Endothelial cell of umbilical vein (primary cell): ENCODE data around the gene RAPGEF3. TPM values are rescaled to one million over a fixed set of nuclear protein-coding genes. Genes with fewer than 3 reads are reported as not detected.

Experiments
- BruUV-seq: library from RNA; stranded (reverse); fragments of 400-500 nt; replicated peaks from 2 replicates; lab custom pipeline; 2021; lab: Mats Ljungman, UMichigan
- CTCF ChIA-PET: fragments of 300-600, 350-600 bp; sonication (Branson Sonifier 250); formaldehyde crosslinking; loops from one replicate; lab custom pipeline; 2021; ENCODE audit warnings: antibody characterized with exemption, inconsistent platforms; lab: Charles Lee
- POLR2A ChIA-PET: fragments of 300-600, 350-600 bp; sonication (Branson Sonifier 250); formaldehyde crosslinking; loops from one replicate; lab custom pipeline; 2021; ENCODE audit warnings: antibody characterized with exemption, inconsistent platforms; lab: Charles Lee
- DNase-seq: peaks from one replicate; pipeline ENCODE4 v3.0.0-alpha.2; 2011; ENCODE audit warnings: low read depth, low spot score
- FAIRE-seq: peaks from 2 replicates; lab custom pipeline; 2011; peaks lifted over from hg19 to GRCh38; lab: Jason Lieb, UNC
- H2AFZ ChIP-seq: 2 replicates; pipeline ENCODE4 v1.6.0; 2012; ENCODE audit warnings: low read depth, low read length, control low read depth, inconsistent platforms
- H3K27ac ChIP-seq: 2 replicates; pipeline ENCODE4 v1.5.1; 2011; ENCODE audit warnings: low read depth, mild to moderate bottlenecking, control low read depth, low read length, moderate library complexity; ENCODE audit not compliant: insufficient read depth
- H3K27me3 ChIP-seq, 2 experiments: 2 replicates each; pipeline versions ENCODE4 v1.6.0 to v1.6.1; 2011; ENCODE audit warnings: low read length in 2 of 2, mixed read lengths in 1 of 2; ENCODE audit not compliant: control insufficient read depth in 2 of 2, insufficient read depth in 2 of 2
- H3K36me3 ChIP-seq, 2 experiments: 2 replicates in 1 of 2; 3 replicates in 1 of 2; pipeline ENCODE4 v1.5.1; 2011; ENCODE audit warnings: low read length in 2 of 2, mild to moderate bottlenecking in 1 of 2, moderate library complexity in 1 of 2; ENCODE audit not compliant: control insufficient read depth in 2 of 2, insufficient read depth in 2 of 2; ENCODE audit errors: extremely low read depth in 1 of 2
- H3K4me1 ChIP-seq: 3 replicates; pipeline ENCODE4 v1.5.1; 2011; ENCODE audit warnings: mild to moderate bottlenecking, low read length; ENCODE audit not compliant: control insufficient read depth, insufficient read depth; ENCODE audit errors: extremely low read depth
- H3K4me2 ChIP-seq: 2 replicates; pipeline ENCODE4 v1.6.1; 2011; ENCODE audit warnings: low read length, control low read depth, mixed read lengths; ENCODE audit not compliant: insufficient read depth
- H3K4me3 ChIP-seq, 3 experiments: fragments of 200-600 bp in 1 of 3; sonication (generic), shearing (Covaris generic) in 1 of 3; replicated peaks in 1 of 3; 2 replicates each; pipeline ENCODE4 v1.5.1; 2011 to 2016; ENCODE audit warnings: control low read depth in 3 of 3, low read length in 3 of 3, mild to moderate bottlenecking in 2 of 3, inconsistent platforms in 1 of 3, low read depth in 1 of 3, moderate library complexity in 1 of 3; ENCODE audit not compliant: insufficient read depth in 1 of 3
- H3K79me2 ChIP-seq: 2 replicates; pipeline ENCODE4 v1.6.0; 2012; ENCODE audit warnings: low read length, inconsistent platforms; ENCODE audit not compliant: control insufficient read depth, insufficient read depth
- H3K9ac ChIP-seq: replicated peaks from 2 replicates; pipeline ENCODE3; 2011; ENCODE audit warnings: low read length, control low read depth; ENCODE audit not compliant: insufficient read depth; ENCODE audit errors: extremely low read depth
- H3K9me1 ChIP-seq: replicated peaks from 3 replicates; pipeline ENCODE4 v1.6.0; 2011; ENCODE audit warnings: mild to moderate bottlenecking, low read length; ENCODE audit not compliant: control insufficient read depth, insufficient read depth; ENCODE audit errors: extremely low read depth
- H3K9me3 ChIP-seq: replicated peaks from 2 replicates; pipeline ENCODE4 v1.5.1; 2012; ENCODE audit warnings: low read length, inconsistent platforms; ENCODE audit not compliant: control insufficient read depth, insufficient read depth
- H4K20me1 ChIP-seq: replicated peaks from 2 replicates; pipeline ENCODE3; 2011; ENCODE audit warnings: mild to moderate bottlenecking, low read length; ENCODE audit not compliant: control insufficient read depth, insufficient read depth; ENCODE audit errors: extremely low read depth
- EZH2 ChIP-seq: IDR thresholded peaks from 2 replicates; pipeline ENCODE4 v1.6.1; 2012; ENCODE audit warnings: borderline replicate concordance, low read depth, mild to moderate bottlenecking, moderate library complexity, low read length, inconsistent platforms; ENCODE audit not compliant: severe bottlenecking
- FOS ChIP-seq: IDR thresholded peaks from 2 replicates; pipeline ENCODE4 v1.6.1; 2011; ENCODE audit warnings: mild to moderate bottlenecking, low read length, moderate library complexity, borderline replicate concordance; ENCODE audit not compliant: insufficient read depth
- GATA2 ChIP-seq: IDR thresholded peaks from 2 replicates; pipeline ENCODE4 v1.7.0; 2011; ENCODE audit warnings: low read depth, mild to moderate bottlenecking, moderate library complexity, mixed read lengths, low read length; ENCODE audit not compliant: insufficient read length, insufficient read depth
- JUN ChIP-seq: IDR thresholded peaks from 2 replicates; pipeline ENCODE4 v1.6.1; 2011; ENCODE audit warnings: borderline replicate concordance, low read depth; ENCODE audit not compliant: insufficient read length, insufficient read depth
- MAX ChIP-seq: IDR thresholded peaks from 2 replicates; pipeline ENCODE4 v1.6.1; 2011; ENCODE audit not compliant: insufficient read depth, insufficient read length
- MYC ChIP-seq: IDR thresholded peaks from one replicate; pipeline ENCODE4 v1.6.1; 2011; ENCODE audit warnings: mild to moderate bottlenecking, low read depth, low read length
- POLR2A ChIP-seq: IDR thresholded peaks from 2 replicates; pipeline ENCODE4 v1.6.1; 2012; ENCODE audit warnings: low read depth, mild to moderate bottlenecking, control low read depth, low read length
- POLR2AphosphoS5 ChIP-seq: IDR thresholded peaks from 2 replicates; pipeline ENCODE4 v1.6.1; 2012; ENCODE audit warnings: low read depth, mild to moderate bottlenecking, control low read depth, low read length, moderate library complexity; ENCODE audit not compliant: insufficient read depth
- dilution Hi-C: fragments of 300-500 bp; cut with MboI; formaldehyde crosslinking; loops from one replicate; pipeline ENCODE4 v1.15.0; 2019; ENCODE audit warnings: low sequenced_read_pairs; ENCODE audit not compliant: extremely low pct_ligation_motif_present
- intact Hi-C: fragments of 100-400 bp; cut with micrococcal nuclease; formaldehyde crosslinking; loops from one replicate; pipeline ENCODE4 v1.10.0; 2022
- polyA plus RNA-seq, 4 experiments: library from polyadenylated mRNA; depleted of rRNA in 3 of 4; stranded (reverse) in 3 of 4; unstranded in 1 of 4; fragments of >200 nt; gene quantifications; 2 replicates each; pipeline versions ENCODE4 v1.2.1 to v1.2.3, GENCODE V29; 2011 to 2012; ENCODE audit warnings: missing spikeins in 1 of 4
- total RNA-seq: library from RNA; stranded (reverse); gene quantifications from 2 replicates; pipeline ENCODE4 v1.2.3, GENCODE V29; 2021
- TF ChIP-seq, protein P1 (sequence below), 2 donors: IDR thresholded peaks; 1 replicate in 1 of 2; 2 replicates in 1 of 2; pipeline ENCODE4 v1.5.1; 2011; ENCODE audit warnings: low read length in 2 of 2, mild to moderate bottlenecking in 2 of 2, moderate library complexity in 2 of 2, control low read depth in 1 of 2, inconsistent platforms in 1 of 2, low read depth in 1 of 2; ENCODE audit not compliant: insufficient read depth in 1 of 2; ENCODE audit errors: extremely low read depth in 1 of 2

The RAPGEF3 gene
- total and polyA plus RNA-seq, 2 donors (not counting 3 experiments of a cell fraction or from before 2014, with no cell fraction given) = 34.5 to 55.1 TPM

DNA sequence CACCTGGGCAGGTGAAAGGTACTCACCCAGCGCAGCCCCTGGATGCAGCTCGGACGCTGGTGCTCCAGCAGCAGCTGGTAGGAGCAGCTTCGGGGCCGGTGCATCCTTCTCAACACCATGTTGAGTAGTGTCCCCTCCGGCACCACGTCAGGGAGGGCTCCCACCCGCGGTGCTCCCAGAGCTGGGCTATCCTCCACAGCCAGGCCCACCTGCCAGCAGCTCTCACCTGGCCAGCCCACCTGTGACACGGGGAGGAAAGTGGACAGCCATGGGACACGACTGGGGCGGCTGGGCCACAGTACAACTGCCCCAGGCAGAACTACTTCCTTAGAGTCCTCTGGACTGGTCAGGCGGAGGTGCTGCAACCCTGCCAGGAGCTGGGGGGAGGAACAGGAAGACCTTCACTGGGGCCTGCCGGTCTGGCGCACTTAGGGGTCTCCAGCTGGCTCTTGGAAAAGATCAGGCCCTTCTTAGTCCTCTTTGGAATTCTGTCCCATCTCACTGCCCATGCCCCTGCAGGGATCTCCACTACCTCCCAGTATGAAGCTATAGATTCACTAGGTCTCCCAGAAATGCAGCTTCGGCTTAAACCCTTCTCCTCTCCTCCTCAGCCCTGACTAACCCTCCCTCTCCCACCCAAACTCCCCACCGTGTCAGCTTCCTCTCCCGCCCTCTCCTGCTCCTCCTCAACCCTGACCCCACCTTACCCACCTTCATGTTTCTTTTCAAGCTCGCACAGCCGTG, 668 bp downstream of the RAPGEF3 start:
- Histone ChIP-seq H3K36me3 (no peaks in the 10 kb centered on the region), H3K9me3 (no peaks in the 10 kb centered on the region), H3K4me1 (peaks cover 62% of the 10 kb centered on the region), H3K27me3 (no peaks in the 10 kb centered on the region), H3K27ac (peak overlapping the region; percentile 95), H2AFZ (no peak overlapping the region), H4K20me1 (no peaks in the 10 kb centered on the region), H3K4me3 (peak overlapping the region; percentile 50 to 71 (median 62)), H3K9ac (peak overlapping the region; percentile 85), H3K4me2 (peak overlapping the region; percentile 52), H3K9me1 (no peaks in the 10 kb centered on the region), H3K79me2 (peaks cover 32% of the 10 kb centered on the region)
- ChIA-PET CTCF (interaction anchor here (0.6 to 8.4 kb wide), 18 partner anchors 10 to 191 kb away, joined by 3 to 191 read pairs (median 6); partner anchors contain the start of genes RPAP3 and SLC48A1), POLR2A (interaction anchor here (1.4 to 1.6 kb wide), 3 partner anchors 15 to 63 kb away, joined by 3 to 11 read pairs (median 8); no protein-coding TSS in a partner anchor)
- no TSS peak for BruUV-seq
- intact Hi-C loops = loop anchor here (1.0 to 5.0 kb wide), 3 partner anchors 15 to 959 kb away; partner anchors contain the start of genes CCNT1 and SLC48A1
- TF ChIP-seq JUN = no peak
- TF ChIP-seq POLR2AphosphoS5 = peak; percentile 35
- peak; percentile 39 for TF ChIP-seq POLR2A
- dilution Hi-C loops = no loop called here
- FAIRE-seq (no peak), DNase-seq (peak; percentile 65)

DNA sequence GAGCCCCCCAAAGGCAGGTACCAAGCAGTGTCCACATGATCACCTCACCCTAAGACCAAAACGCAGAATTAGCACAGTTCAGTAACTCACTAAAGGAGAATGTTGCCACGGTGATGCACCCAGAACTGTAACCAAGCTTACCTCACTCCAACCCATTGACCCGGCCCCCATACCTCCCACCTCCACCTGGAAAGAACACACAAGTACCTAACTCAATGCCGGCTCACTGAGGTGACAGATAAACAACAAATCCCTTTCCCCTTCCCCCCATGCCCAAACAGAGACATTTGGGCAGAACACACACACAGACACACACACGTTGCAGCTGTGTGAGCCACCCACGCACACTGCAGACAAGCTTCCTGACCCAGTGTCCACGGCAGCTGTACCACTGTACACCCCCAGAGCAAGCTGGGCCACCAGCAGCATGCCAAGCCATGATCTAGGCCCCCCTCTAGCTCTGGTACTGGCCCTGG, 1.3 kb downstream of the RAPGEF3 start:
- intact Hi-C loops = loop anchor here (5.0 kb wide), 1 partner anchor 960 kb away; the partner anchor contains the start of gene CCNT1
- dilution Hi-C loops = no loop called here
- no peak overlapping the region for H2AFZ ChIP-seq
- peak overlapping the region; percentile 50 to 71 (median 62) for H3K4me3 ChIP-seq
- H3K79me2 ChIP-seq = peaks cover 32% of the 10 kb centered on the region
- no peaks in the 10 kb centered on the region for H4K20me1 ChIP-seq
- no TSS peak for BruUV-seq
- no peak overlapping the region for H3K9ac ChIP-seq
- no peaks in the 10 kb centered on the region for H3K27me3 ChIP-seq
- H3K4me1 ChIP-seq = peaks cover 67% of the 10 kb centered on the region
- no peaks in the 10 kb centered on the region for H3K9me3 ChIP-seq
- ChIA-PET CTCF (interaction anchor here (1.1 to 8.4 kb wide), 9 partner anchors 11 to 192 kb away, joined by 3 to 191 read pairs (median 23); partner anchors contain the start of gene SLC48A1), POLR2A (interaction anchor here (0.7 to 1.6 kb wide), 3 partner anchors 14 to 63 kb away, joined by 3 to 8 read pairs (median 3); no protein-coding TSS in a partner anchor)
- DNase-seq = no peak
- no peak overlapping the region for H3K27ac ChIP-seq
- TF ChIP-seq JUN (no peak), MAX (no peak), POLR2AphosphoS5 (no peak), EZH2 (no peak), POLR2A (no peak), FOS (no peak), MYC (no peak), GATA2 (no peak)
- TF ChIP-seq, protein P1, sequence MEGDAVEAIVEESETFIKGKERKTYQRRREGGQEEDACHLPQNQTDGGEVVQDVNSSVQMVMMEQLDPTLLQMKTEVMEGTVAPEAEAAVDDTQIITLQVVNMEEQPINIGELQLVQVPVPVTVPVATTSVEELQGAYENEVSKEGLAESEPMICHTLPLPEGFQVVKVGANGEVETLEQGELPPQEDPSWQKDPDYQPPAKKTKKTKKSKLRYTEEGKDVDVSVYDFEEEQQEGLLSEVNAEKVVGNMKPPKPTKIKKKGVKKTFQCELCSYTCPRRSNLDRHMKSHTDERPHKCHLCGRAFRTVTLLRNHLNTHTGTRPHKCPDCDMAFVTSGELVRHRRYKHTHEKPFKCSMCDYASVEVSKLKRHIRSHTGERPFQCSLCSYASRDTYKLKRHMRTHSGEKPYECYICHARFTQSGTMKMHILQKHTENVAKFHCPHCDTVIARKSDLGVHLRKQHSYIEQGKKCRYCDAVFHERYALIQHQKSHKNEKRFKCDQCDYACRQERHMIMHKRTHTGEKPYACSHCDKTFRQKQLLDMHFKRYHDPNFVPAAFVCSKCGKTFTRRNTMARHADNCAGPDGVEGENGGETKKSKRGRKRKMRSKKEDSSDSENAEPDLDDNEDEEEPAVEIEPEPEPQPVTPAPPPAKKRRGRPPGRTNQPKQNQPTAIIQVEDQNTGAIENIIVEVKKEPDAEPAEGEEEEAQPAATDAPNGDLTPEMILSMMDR (IDR thresholded peaks at IDR 0.05; ENCODE audit: extremely low read depth in 1 of 2, insufficient read depth in 1 of 2, low read depth in 1 of 2, low read length in 2 of 2) = no peak
- no peaks in the 10 kb centered on the region for H3K36me3 ChIP-seq
- peak; percentile 42 for FAIRE-seq
- no peaks in the 10 kb centered on the region for H3K9me1 ChIP-seq
- peak overlapping the region; percentile 52 for H3K4me2 ChIP-seq
